H9 (cell line): ENCODE measurements around the gene SLC38A3. TPM values are rescaled to one million over a fixed set of nuclear protein-coding genes. Genes with fewer than 3 reads are reported as not detected.

Source experiments
- DNase-seq: peaks from one replicate; pipeline ENCODE4 v3.0.0-alpha.2; 2017
- H2AFZ ChIP-seq: one replicate; pipeline ENCODE4 v1.6.1; 2013; ENCODE audit warnings: mild to moderate bottlenecking, low read length, control low read depth, moderate library complexity
- H2AK5ac ChIP-seq: 2 replicates; pipeline ENCODE4 v1.6.1; 2013; ENCODE audit warnings: low read length, control low read depth, mixed read lengths; ENCODE audit not compliant: insufficient read length
- H2BK120ac ChIP-seq: one replicate; pipeline ENCODE4 v1.6.1; 2013; ENCODE audit warnings: low read depth, mild to moderate bottlenecking, low read length, control low read depth, inconsistent platforms; ENCODE audit not compliant: poor library complexity, severe bottlenecking
- H2BK12ac ChIP-seq: 2 replicates; pipeline ENCODE4 v1.6.1; 2013; ENCODE audit warnings: low read length, control low read depth, mixed read lengths, low read depth; ENCODE audit not compliant: insufficient read length
- H2BK15ac ChIP-seq: 2 replicates; pipeline ENCODE4 v1.6.1; 2013; ENCODE audit warnings: low read depth, low read length, control low read depth
- H2BK20ac ChIP-seq: one replicate; pipeline ENCODE4 v1.6.1; 2013; ENCODE audit warnings: low read depth, mild to moderate bottlenecking, low read length, control low read depth, inconsistent platforms; ENCODE audit not compliant: poor library complexity, severe bottlenecking
- H2BK5ac ChIP-seq: 2 replicates; pipeline ENCODE4 v1.6.1; 2013; ENCODE audit warnings: low read length, control low read depth, mixed read lengths; ENCODE audit not compliant: insufficient read length
- H3K14ac ChIP-seq: 2 replicates; pipeline ENCODE4 v1.6.1; 2013; ENCODE audit warnings: low read length, control low read depth; ENCODE audit not compliant: insufficient read depth
- H3K18ac ChIP-seq: 2 replicates; pipeline ENCODE4 v1.6.1; 2013; ENCODE audit warnings: low read depth, mild to moderate bottlenecking, mixed read lengths, low read length, control low read depth; ENCODE audit not compliant: insufficient read length
- H3K23ac ChIP-seq: 2 replicates; pipeline ENCODE4 v1.6.1; 2013; ENCODE audit warnings: low read length, control low read depth, mixed read lengths, low read depth; ENCODE audit not compliant: insufficient read length
- H3K23me2 ChIP-seq: 2 replicates; pipeline ENCODE4 v1.6.1; 2013; ENCODE audit warnings: low read depth, mild to moderate bottlenecking, mixed read lengths, low read length, control low read depth; ENCODE audit not compliant: insufficient read length, poor library complexity, severe bottlenecking
- H3K27ac ChIP-seq: 2 replicates; pipeline ENCODE4 v1.5.1; 2013; ENCODE audit warnings: low read length, control low read depth, mixed read lengths, low read depth; ENCODE audit not compliant: insufficient read length
- H3K27me3 ChIP-seq: 2 replicates; pipeline ENCODE4 v1.6.1; 2013; ENCODE audit warnings: low read length, control low read depth, inconsistent platforms; ENCODE audit not compliant: insufficient read depth
- H3K4ac ChIP-seq: 2 replicates; pipeline ENCODE4 v1.6.1; 2013; ENCODE audit warnings: low read depth, mild to moderate bottlenecking, control low read depth, inconsistent platforms, low read length, moderate library complexity
- H3K4me1 ChIP-seq: 2 replicates; pipeline ENCODE4 v1.6.1; 2013; ENCODE audit warnings: low read length, control low read depth, inconsistent platforms; ENCODE audit not compliant: insufficient read depth
- H3K4me2 ChIP-seq: 2 replicates; pipeline ENCODE4 v1.6.1; 2013; ENCODE audit warnings: low read length, control low read depth, mixed read lengths; ENCODE audit not compliant: insufficient read length, insufficient read depth
- H3K56ac ChIP-seq: 2 replicates; pipeline ENCODE4 v1.6.1; 2013; ENCODE audit warnings: low read depth, mild to moderate bottlenecking, mixed read lengths, low read length, control low read depth; ENCODE audit not compliant: insufficient read length
- H3K79me1 ChIP-seq: 2 replicates; pipeline ENCODE4 v1.6.1; 2013; ENCODE audit warnings: low read depth, mild to moderate bottlenecking, moderate library complexity, low read length, control low read depth, inconsistent platforms; ENCODE audit not compliant: insufficient read depth, poor library complexity, severe bottlenecking
- H3K79me2 ChIP-seq: 2 replicates; pipeline ENCODE4 v1.6.1; 2013; ENCODE audit warnings: low read length, control low read depth, inconsistent platforms; ENCODE audit not compliant: insufficient read depth
- H3K9ac ChIP-seq: 2 replicates; pipeline ENCODE4 v1.6.1; 2013; ENCODE audit warnings: low read length, control low read depth, mixed read lengths; ENCODE audit not compliant: insufficient read length; ENCODE audit errors: extremely low read depth
- H3K9me3 ChIP-seq: one replicate; pipeline ENCODE4 v1.6.1; 2013; ENCODE audit warnings: low read depth, low read length, inconsistent platforms; ENCODE audit not compliant: control insufficient read depth
- H3T11ph ChIP-seq: one replicate; pipeline ENCODE4 v1.6.1; 2013; ENCODE audit warnings: mild to moderate bottlenecking, low read length, control low read depth, inconsistent platforms
- H4K20me1 ChIP-seq: one replicate; pipeline ENCODE4 v1.6.1; 2013; ENCODE audit not compliant: control insufficient read depth, insufficient read length, insufficient read depth
- H4K5ac ChIP-seq: 2 replicates; pipeline ENCODE4 v1.6.1; 2013; ENCODE audit warnings: low read depth, mild to moderate bottlenecking, mixed read lengths, low read length, control low read depth; ENCODE audit not compliant: insufficient read length
- H4K8ac ChIP-seq: replicated peaks from 2 replicates; pipeline ENCODE4 v1.6.1; 2013; ENCODE audit warnings: low read length, control low read depth, mixed read lengths, low read depth; ENCODE audit not compliant: insufficient read length
- H4K91ac ChIP-seq: 2 replicates; pipeline ENCODE4 v1.6.1; 2013; ENCODE audit warnings: low read depth, mild to moderate bottlenecking, moderate library complexity, mixed read lengths, low read length, control low read depth; ENCODE audit not compliant: insufficient read length
- H3K27ac Mint-ChIP-seq, 3 experiments: 2 replicates in 2 of 3; 3 replicates in 1 of 3; pipeline ENCODE4 v1.8.0; 2020 to 2021; ENCODE audit warnings: mixed read lengths in 3 of 3, mild to moderate bottlenecking in 1 of 3, moderate library complexity in 1 of 3
- H3K27me3 Mint-ChIP-seq: 2 replicates; pipeline ENCODE4 v1.8.0; 2021; ENCODE audit warnings: low read depth, mild to moderate bottlenecking, moderate library complexity, mixed read lengths
- H3K36me3 Mint-ChIP-seq, 3 experiments: 2 replicates in 2 of 3; 3 replicates in 1 of 3; pipeline ENCODE4 v1.8.0; 2020 to 2021; ENCODE audit warnings: low read depth in 3 of 3, mixed read lengths in 3 of 3; ENCODE audit not compliant: insufficient read depth in 1 of 3
- H3K4me1 Mint-ChIP-seq, 2 experiments: 2 replicates each; pipeline ENCODE4 v1.8.0; 2020; ENCODE audit warnings: mixed read lengths in 2 of 2
- H3K4me3 Mint-ChIP-seq, 2 experiments: 2 replicates in 1 of 2; 3 replicates in 1 of 2; pipeline ENCODE4 v1.8.0; 2020 to 2021; ENCODE audit warnings: mild to moderate bottlenecking in 2 of 2, mixed read lengths in 2 of 2, moderate library complexity in 1 of 2
- H3K9me3 Mint-ChIP-seq, 2 experiments: 2 replicates in 1 of 2; 3 replicates in 1 of 2; pipeline ENCODE4 v1.8.0; 2020; ENCODE audit warnings: mild to moderate bottlenecking in 2 of 2, mixed read lengths in 2 of 2, moderate library complexity in 1 of 2
- WGBS: extraction: QIAGEN DNeasy Blood & Tissue Kit; methylation state at CpG from one replicate; pipeline ENCODE4 v1.1.7; 2013; ENCODE audit warnings: missing lambda C conversion rate, low lambda C conversion rate, mixed read lengths; ENCODE audit not compliant: insufficient read length; ENCODE audit errors: extremely low coverage; 5-methylcytosine and 5-hydroxymethylcytosine counted together
- total RNA-seq: library from RNA; stranded (reverse); gene quantifications from 2 replicates; pipeline ENCODE4 v1.2.1, GENCODE V29; 2021
- TF ChIP-seq, protein P1 (sequence below): fragments of 200-600 bp; sonication (generic); conservative IDR thresholded peaks from 3 replicates; pipeline ENCODE4 v1.8.0; 2021; ENCODE audit warnings: antibody characterized with exemption, mild to moderate bottlenecking

Gene SLC38A3
- total RNA-seq, 1 experiment from 2014 or later = 1.4 TPM

GRCh38 chr3:50266017-50266416 is 60.9 kb downstream of the SLC38A3 start:
- Histone ChIP-seq H2AK5ac (no peak overlapping the region), H3K18ac (no peak overlapping the region), H3K23me2 (no peaks in the 10 kb centered on the region), H3K79me2 (no peaks in the 10 kb centered on the region), H3K4me1 (peaks cover 5% of the 10 kb centered on the region; the same call in 1 of the 2 replicates), H3K56ac (no peak overlapping the region), H3T11ph (no peak overlapping the region), H3K79me1 (no peaks in the 10 kb centered on the region), H3K4ac (no peak overlapping the region), H2BK5ac (no peak overlapping the region), H4K8ac (no peak overlapping the region), H3K27me3 (no peaks in the 10 kb centered on the region), H3K14ac (no peak overlapping the region), H2AFZ (no peak overlapping the region), H3K9me3 (no peaks in the 10 kb centered on the region), H4K91ac (peak overlapping the region; percentile 36), H3K23ac (no peak overlapping the region), H4K5ac (no peak overlapping the region), H2BK15ac (no peak overlapping the region), H4K20me1 (no peaks in the 10 kb centered on the region), H2BK20ac (no peak overlapping the region), H3K4me2 (no peak overlapping the region), H3K27ac (no peak overlapping the region), H3K9ac (no peak overlapping the region), H2BK12ac (no peak overlapping the region), H2BK120ac (no peak overlapping the region)
- no peaks in the 10 kb centered on the region for H3K9me3 Mint-ChIP-seq
- H3K27ac Mint-ChIP-seq = peak overlapping the region in 2 of 3 experiments; percentile 77 to 87; a peak in 3 of 7 replicates
- no peaks in the 10 kb centered on the region for H3K36me3 Mint-ChIP-seq
- TF ChIP-seq, protein P1, sequence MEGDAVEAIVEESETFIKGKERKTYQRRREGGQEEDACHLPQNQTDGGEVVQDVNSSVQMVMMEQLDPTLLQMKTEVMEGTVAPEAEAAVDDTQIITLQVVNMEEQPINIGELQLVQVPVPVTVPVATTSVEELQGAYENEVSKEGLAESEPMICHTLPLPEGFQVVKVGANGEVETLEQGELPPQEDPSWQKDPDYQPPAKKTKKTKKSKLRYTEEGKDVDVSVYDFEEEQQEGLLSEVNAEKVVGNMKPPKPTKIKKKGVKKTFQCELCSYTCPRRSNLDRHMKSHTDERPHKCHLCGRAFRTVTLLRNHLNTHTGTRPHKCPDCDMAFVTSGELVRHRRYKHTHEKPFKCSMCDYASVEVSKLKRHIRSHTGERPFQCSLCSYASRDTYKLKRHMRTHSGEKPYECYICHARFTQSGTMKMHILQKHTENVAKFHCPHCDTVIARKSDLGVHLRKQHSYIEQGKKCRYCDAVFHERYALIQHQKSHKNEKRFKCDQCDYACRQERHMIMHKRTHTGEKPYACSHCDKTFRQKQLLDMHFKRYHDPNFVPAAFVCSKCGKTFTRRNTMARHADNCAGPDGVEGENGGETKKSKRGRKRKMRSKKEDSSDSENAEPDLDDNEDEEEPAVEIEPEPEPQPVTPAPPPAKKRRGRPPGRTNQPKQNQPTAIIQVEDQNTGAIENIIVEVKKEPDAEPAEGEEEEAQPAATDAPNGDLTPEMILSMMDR = no peak
- no CpG with 5 or more reads among the region's 6 CpGs for WGBS
- peaks cover 46 to 66% of the 10 kb centered on the region in 2 experiments for H3K4me1 Mint-ChIP-seq
- peak overlapping the region in 1 of 2 experiments; percentile 31; a peak in 1 of 5 replicates for H3K4me3 Mint-ChIP-seq
- no peak for DNase-seq
- H3K27me3 Mint-ChIP-seq = peaks cover 5% of the 10 kb centered on the region; the same call in 1 of the 2 replicates
